KG1 (cell line): ENCODE data around the gene KLHL11.
"Not testable (repeated sequence)": the region's sequence is repeated elsewhere in the genome, so short reads cannot be mapped to it uniquely, and the experiment has no call there.

ENCODE experiments used
- DNase-seq: peaks from one replicate; lab custom pipeline; 2025; lab: John Stamatoyannopoulos, UW

Gene KLHL11

DNA sequence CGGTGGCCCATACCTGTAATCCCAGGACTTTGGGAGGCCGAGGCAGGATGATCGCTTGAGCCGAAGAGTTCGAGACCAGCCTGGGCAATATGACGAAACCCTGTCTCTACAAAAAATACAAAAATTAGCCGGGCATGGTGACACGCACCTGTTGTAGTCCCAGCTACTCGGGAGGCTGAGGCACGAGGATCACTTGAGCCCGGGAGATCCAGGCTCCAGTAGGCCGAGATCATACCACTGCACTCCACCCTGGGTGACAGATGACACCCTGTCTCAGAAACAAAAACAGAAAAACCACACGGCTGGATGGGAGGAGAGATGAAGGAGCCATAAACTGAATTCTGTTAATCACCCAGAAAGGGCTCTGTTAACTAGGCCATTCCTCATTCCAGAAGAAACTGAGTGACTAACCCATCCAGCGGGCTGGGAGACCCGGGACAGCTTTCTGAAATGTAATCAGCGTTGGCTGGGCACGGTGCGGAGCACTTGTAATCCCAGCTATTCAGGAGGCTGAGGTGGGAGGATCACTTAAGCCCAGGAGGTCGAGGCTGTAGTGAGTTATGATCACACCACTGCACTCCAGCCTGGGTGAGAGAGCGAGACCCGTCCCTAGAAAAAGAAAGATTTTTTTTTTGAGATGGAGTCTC is 28.6 kb downstream of the KLHL11 start:
- no peak for DNase-seq

- no peak for DNase-seq
Measured at GRCh38 chr17:41835800-41836549, 29.2 kb downstream of the KLHL11 start, which contains the start of gene NT5C3B. Gene NT5C3B, minus strand, starts transcription at chr17:41836232. Its CDS starts 39 bp downstream, at chr17:41836193.

DNA sequence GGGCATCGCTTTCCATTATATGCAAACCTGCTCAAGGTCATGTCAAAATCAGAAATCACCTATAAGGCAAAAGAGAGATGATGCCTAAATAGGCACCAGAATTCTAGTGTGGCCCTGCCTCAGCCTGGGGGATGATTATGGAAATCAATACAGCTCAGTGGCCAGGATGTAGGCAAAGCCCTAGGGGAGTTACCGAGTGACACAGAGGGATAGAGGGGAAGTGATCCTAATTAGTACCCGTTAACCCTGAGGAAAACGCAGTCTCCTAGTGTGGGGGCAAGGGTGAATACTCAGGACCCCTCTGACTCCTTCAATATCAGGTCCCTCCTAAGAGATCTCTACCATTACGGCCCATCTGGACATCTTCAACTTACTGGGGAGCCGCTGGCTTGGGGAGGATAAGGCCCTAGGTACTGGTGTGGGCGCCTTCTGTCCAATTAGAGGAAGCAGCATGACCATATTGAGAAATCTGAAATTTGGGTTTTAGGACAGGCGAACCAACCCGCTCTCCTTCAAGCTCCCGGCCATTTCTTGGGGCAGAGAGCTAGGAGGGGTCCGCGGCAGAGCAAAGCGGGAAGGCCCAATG is 29.9 kb downstream of the KLHL11 start:
- DNase-seq: no peak

GRCh38 chr17:41829961-41830360 is 35.3 kb downstream of the KLHL11 start:
- DNase-seq: not testable (repeated sequence)

DNA sequence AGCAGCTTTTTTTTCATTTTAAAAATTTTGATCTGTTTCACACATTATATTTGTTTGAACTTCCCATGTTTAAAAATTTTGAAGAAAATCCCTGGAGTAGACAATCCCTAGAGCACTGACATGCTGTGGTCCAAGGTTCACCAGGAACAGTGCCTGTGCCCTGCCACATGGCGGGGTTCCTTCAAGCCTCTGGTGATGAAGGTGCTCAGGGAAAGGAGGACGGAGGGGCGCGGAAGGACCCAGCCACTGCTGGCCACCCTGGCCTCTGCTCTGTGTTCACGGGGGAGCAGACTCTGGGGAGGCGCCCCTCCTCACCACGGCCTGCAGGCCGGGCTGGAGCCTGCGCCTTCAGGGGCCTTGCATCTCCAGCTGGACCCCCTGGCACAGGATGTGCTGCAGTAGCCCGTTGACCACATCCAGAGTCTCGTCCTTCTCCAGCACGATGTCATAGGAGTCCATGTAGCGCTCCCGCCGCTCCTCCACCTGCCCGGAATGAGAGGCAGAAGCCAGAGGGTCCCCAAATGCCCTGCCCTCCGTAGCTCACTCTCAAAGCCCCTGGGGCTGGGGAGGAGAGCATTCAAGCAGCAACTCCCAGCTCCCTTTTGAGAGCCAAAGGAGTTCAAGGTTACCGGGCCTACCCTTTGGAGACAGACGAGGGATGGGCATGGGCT is 39.9 kb downstream of the KLHL11 start:
- no peak for DNase-seq

DNA sequence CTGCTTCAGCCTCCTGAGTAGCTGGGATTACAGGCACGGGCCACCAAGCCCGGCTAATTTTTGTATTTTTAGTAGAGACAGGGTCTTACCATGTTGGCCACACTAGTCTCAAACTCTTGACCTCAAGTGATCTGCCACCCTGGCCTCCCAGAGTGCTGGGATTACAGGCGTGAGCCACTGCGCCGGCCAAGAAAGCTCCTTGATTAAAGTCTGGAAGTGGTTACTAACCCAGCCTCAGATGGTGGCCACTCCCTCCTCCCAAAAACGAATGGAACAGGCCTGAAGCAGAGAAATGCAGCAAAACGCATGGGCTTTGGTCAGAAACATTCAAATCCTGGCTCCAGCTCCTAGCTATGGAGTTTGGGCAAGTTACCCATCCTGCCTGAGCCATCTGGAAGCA is 41.1 kb downstream of the KLHL11 start:
- DNase-seq: no peak

DNA sequence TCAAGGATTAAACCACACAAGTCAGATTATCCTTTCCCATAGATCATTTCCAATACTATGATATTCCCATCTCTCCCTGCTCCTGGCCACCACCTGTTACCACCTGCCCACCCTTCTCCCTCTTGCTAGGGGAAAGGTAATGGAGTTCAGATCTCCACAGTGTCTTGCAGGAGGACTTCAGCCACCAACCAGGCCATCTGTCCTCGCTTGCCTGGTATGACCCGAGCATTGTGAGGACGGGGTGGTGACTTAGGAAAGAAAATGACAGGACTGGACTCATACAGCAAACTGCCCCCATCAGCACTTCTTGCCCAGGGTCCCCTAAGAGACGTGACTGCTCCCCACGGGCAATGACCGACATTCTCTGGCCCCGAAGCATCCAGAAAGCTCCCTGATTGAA is 41.6 kb downstream of the KLHL11 start:
- DNase-seq: no peak

DNA sequence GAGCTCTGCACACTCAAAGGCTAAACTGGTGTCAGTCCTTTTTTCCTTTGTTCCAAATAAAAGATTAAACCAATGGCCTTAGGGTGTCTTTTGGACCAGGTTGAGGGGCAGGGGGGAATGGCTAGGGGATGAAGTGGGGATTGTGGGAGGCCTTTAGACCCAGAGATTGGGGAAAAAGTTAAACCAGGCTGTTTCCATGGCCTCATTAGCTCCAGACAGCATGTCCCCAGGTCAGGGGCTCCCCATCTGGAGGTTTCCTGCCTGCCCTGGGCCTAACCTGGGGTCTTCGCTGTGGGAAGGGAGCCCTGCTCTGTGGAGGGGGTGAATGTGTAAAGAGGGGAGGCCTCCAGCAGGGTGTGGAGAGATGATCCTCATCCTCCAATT is 42.1 kb downstream of the KLHL11 start:
- DNase-seq: no peak

- no peak for DNase-seq
Measured at GRCh38 chr17:41822216-41823140, 42.7 kb downstream of the KLHL11 start.

DNA sequence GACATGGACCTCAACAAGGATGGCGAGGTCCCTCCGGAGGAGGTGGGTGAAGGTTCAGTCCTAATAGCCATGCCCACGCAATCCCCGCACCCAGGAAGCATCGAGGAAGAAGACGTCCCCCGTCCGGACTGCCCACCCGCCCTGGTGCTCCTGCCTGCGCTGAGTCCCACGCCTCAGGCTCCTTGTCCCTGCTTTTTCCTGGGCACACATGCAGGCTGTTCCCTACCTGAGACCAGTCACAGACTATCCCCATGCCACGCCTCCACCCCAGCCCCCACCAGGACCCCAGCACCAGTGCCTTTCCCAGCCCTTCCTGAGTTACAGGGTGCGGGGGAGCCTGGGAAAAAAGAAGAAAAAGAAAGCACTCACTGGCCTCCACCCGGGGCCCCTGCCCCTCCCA is 43.4 kb downstream of the KLHL11 start:
- DNase-seq: no peak

- no peak for DNase-seq
Measured at GRCh38 chr17:41818024-41818423, 47.2 kb downstream of the KLHL11 start.

- DNase-seq: no peak
Measured at GRCh38 chr17:41816637-41817320, 48.4 kb downstream of the KLHL11 start.

DNA sequence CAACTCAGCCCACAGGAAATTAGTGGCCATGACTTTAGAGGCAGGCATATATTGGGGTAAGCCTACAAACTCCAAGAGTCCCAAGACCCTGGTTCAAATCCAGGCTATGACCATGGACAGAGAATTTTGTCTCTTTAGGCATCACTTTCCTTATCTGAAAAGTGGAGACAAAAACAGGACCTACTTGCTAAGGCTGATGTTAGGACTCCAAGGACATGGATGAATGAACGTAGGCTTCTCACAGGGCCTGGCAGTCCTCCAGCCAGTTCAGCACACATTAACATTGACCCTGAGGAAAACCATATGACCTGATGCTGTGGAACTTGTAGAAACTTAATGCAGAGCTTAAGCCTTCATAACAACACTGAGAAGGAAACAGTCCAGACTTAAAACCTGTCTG is 51.0 kb downstream of the KLHL11 start:
- DNase-seq: no peak

DNA sequence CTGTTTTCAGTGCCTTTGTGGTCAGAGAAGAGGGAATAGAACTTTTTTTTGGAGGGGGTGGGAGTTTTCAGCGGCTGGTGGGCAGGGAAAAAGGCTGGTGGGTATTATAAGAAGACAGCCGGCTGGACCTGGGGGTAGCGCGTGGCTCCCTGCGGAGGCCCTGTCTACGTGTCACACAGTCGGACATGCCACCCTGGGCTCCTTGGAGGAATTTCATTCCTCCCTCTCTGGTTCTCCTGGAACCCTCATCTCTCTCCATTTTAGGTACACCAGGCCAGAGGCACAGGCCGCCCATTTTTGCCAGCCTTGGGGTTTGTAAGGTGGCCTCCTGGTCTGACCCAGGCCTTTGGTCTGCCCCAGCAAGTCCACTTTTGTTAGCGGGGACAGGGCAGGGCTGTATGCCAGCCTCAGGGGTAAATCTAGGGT is 51.5 kb downstream of the KLHL11 start:
- no peak for DNase-seq

DNA sequence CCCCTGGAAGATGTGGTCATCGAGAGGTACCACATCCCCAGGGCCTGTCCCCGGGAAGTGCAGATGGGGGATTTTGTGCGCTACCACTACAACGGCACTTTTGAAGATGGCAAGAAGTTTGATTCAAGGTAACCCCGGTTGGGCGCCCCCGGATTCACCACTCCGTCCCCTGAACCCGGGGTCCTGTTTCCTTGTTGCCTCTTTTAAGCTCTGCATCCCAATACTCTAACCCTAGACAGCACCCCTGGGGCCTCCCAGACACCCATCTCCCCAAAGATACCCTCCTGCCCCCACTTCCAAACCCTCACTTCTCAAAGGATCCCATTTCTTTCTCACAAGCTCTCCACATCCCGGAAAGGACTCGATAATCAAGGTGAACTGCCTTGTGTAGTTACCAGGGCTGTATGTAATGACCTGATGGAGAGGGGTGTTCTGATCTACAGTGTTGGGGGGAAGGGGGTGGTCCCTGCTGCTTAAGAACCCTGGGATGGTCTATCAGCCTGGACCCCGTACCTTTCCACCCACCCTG is 52.0 kb downstream of the KLHL11 start:
- DNase-seq: no peak

DNA sequence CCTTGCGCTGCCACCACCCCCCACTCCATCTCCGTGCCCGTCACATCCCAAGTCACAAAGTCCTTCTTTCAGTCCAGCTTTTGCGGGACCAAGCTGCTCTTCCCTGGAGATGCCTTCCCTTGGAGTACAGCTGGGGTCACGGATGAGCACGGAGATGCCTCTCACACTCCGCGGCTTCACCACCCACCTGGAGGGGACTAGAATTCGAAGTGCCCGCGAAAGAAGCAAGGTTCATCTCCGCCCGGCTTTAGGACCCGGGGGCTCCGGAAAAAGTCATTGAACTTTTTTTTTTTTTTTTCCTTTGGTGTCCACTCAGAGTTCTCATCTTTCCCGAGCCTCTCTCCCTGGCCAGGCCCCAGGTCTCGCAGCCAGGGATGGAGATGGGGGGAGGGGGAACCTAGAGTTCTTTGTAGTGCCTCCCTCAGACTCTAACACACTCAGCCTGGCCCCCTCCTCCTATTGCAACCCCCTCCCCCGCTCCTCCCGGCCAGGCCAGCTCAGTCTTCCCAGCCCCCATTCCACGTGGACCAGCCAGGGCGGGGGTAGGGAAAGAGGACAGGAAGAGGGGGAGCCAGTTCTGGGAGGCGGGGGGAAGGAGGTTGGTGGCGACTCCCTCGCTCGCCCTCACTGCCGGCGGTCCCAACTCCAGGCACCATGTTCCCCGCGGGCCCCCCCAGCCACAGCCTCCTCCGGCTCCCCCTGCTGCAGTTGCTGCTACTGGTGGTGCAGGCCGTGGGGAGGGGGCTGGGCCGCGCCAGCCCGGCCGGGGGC is 52.7 kb downstream of the KLHL11 start, which contains the start of gene FKBP10:
Gene FKBP10, plus strand, starts transcription at position 624 of the 771 bp plus-strand sequence. Its CDS starts 31 bp downstream, at position 655.
- no peak for DNase-seq

DNA sequence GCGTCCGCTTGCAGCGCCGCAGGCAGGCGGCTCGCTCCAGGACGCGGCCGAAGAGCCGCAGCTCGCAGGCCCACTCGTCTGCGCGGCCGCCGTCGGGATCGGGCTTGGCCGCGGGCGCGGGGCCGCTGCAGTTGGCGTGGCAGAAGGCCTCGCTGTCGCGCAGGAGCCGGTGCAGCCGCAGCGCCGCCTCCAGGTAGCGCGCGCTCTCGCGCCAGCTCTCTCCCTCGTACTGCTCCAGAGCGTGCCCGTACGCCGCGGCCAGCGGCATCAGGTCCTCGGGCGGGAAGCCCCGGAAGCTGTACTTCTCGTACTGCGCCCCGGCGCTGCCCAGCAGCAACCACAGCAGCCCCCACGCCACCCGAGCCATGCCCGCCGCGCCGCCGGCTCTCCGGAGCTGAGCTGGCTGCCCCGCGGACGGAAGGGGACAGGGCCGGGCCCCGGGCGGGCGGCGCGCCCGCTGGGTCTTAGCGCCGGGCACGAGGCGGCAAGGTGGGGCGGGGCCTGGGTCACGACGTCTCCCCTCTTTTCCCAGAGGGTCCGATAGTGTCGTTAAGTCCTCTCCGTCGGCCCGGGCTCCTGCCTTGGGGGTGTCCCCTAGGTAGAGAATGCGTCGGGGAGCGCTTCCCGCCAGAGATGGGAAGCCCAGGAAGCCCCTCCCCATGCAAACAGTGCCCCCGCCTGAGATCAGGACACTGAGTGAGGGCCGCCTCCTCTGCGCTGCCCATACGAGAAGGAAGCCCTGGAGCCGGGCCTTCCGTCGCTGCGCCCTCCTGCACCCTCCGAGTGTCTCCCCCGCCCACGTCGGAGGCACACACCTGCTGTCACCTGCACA is 53.5 kb downstream of the KLHL11 start, which contains the start of gene P3H4:
Gene P3H4, minus strand, starts transcription at position 401 of the 832 bp plus-strand sequence. Its CDS starts 34 bp downstream, at position 367.
- DNase-seq: peak; percentile 65

DNA sequence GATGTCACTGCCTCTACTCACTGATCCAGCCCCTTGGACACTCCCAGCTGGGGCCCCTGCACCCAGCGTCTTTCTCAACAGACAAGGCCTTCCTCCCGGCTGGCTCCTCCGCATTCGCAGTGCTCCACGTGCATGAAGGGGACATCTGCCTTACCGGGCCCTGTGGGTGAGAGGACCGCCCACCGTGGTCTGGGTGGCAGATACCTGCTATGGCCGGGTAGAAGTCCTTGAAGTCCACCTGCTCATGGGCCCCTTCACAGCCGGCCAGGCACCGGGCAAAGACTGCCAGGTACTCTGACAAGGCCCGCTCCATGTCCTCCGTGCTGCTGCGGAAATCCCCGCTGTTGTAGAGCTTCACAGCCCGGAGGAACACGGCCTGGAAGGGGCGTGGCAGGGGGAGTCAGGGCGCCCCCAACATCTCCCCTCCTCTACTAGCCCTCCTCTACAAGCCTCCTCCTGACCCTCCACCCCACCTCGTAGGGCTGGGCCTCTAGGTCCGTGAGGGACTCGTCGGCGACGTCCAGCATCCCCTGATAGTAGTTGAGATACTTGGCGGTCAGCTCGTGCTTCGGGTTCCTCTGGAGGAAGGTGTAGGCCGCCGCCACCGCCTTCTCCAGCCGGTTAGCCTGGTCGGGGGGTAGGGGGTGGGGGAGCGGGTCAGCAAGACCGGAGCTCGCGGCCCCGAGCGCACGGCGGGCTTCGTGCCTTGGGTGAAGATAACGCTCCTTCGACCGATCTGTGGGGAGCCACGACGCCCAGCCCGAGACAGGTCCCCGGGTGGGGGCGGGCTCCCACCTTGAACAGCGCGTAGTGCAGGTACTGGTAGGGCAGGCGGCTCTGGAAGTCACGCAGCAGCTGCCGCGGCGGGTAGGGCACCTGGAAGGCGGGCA is 54.3 kb downstream of the KLHL11 start:
- no peak for DNase-seq
